Stimulated activated CD8-positive, alpha-beta memory T cell treated with anti-CD3 and anti-CD28 coated beads, Interleukin-12 subunit alpha, Interleukin-12 subunit beta, amount 100 ng/mL, for 24 hours (primary cell): ENCODE results near the gene PGA3.
"Not testable (repeated sequence)": the region's sequence is repeated elsewhere in the genome, so short reads cannot be mapped to it uniquely, and the experiment has no call there.

Source experiments
- DNase-seq: peaks from one replicate; pipeline ENCODE4 v3.0.0-alpha.2; 2020; ENCODE audit errors: extremely low read depth

The PGA3 gene

GRCh38 chr11:61250796-61251765 is 47.8 kb downstream of the PGA3 start:
- not testable (repeated sequence) for DNase-seq

DNA sequence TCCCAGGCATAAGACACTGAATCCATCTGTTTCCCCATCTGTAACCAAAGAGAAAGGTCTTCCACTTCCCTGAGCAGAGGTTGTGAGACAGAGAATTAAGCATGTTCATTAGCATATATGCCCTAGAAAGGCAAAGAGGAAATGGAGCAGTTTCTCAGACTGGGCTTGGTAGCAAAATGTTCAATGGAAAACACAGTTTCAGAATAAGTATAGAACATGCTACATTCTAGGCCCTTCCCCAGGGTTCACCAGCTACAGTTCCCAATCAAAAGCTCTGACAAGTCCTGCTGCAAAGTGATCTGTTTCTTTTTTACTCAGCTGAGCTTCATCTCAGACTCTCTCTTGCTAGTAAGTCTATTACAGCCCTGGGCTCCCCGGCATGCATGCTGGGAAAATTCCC is 49.0 kb downstream of the PGA3 start:
- not testable (repeated sequence) for DNase-seq

GRCh38 chr11:61254403-61255025 is 51.2 kb downstream of the PGA3 start:
- no peak for DNase-seq

DNA sequence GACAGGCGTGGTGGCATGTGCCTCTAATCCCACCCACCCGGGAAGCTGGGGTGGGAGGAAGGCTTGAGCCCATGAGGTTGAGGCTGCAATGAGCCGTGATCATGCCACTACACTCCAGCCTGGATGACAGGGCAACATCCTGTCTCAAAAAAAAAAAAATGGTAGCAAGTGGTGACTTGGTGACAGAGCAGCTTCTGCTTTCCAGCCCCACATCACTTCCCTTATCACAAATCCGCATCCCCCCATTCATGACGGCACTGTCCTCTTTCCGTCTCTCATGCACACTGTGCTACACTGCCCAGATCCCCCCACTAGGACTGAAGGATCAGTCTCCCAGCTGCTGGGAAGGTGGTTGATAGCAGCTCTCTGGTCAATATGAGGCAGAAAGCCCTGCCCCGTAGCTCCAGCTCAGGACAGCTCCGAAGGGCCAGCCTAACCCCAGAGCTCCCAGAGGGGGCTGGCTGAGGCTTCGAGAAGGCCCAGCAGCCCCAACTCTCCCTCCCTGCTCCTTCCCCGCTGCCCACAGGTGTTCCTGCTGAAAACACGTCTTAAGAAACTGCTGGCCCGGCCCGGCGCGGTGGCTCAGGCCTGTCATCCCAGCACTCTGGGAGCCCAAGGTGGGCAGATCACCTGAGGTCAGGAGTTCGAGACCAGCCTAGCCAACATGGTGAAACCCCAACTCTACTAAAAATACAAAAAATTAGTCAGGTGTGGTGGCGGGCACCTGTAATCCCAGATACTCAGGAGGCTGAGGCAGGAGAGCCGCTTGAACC is 53.6 kb downstream of the PGA3 start:
- no peak for DNase-seq

- DNase-seq, result no peak
These were observed 55.2 kb downstream of the PGA3 start for GRCh38 chr11:61258546-61258945.

DNA sequence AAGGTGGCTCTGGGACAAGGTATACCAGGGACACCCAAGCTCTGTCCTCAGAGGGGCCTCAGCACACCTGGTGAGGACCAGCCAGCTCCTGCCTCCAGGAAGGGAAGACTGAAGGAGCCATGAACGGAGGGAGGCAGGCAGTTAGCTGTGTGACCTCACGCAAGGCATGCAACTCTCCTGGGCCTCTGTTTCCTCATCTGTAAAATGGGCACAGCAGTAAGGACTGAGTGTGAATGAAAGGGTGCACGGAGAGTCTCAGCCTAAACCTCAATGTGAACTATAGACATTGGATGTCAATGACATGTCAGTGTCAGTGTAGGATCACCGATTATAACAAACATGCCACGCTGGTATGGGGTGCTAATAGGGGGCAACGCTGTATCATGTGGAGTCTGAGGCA is 56.0 kb downstream of the PGA3 start:
- DNase-seq, result no peak
